ENCODE results near the gene DEFB121.
"Not testable (repeated sequence)": the region's sequence is repeated elsewhere in the genome, so short reads cannot be mapped to it uniquely, and the experiment has no call there.

DEFB121 gene

GRCh38 chr20:31430568-31431115 is 24.6 kb upstream of the DEFB121 start:
- Histone ChIP-seq H3K9me2 (replicated peaks; ENCODE audit: insufficient read depth, low read length) (no peaks in the 10 kb centered on the region), H3K4me3 (ENCODE audit: insufficient read depth, low read length, poor library complexity, severe bottlenecking) (no peak overlapping the region), H4K20me1 (ENCODE audit: low read depth, low read length) (no peaks in the 10 kb centered on the region), H3K27me3 (ENCODE audit: low read length) (no peaks in the 10 kb centered on the region; the same call in 1 of the 2 replicates), H2AFZ (ENCODE audit: low read depth, low read length, severe bottlenecking) (no peak overlapping the region), H3F3A (ENCODE audit: insufficient read depth) (no peaks in the 10 kb centered on the region), H3K27ac (ENCODE audit: low read depth, low read length) (no peak overlapping the region), H3K79me2 (ENCODE audit: insufficient read depth, low read length) (no peaks in the 10 kb centered on the region), H3K9me3 (ENCODE audit: insufficient read depth, low read length) (no peaks in the 10 kb centered on the region), H3K4me2 (ENCODE audit: low read depth, low read length, poor library complexity, severe bottlenecking) (no peak overlapping the region), H3K36me3 (ENCODE audit: low read length) (no peaks in the 10 kb centered on the region), H3K9ac (ENCODE audit: low read length) (no peak overlapping the region)
- TF ChIP-seq CTCF (IDR thresholded peaks at IDR 0.05; ENCODE audit: insufficient read depth, low read length, poor library complexity, severe bottlenecking) (no peak), EZH2phosphoT487 (conservative IDR thresholded peaks at IDR 0.05; ENCODE audit: low read length) (no peak)

GRCh38 chr20:31427576-31427975 is 21.6 kb upstream of the DEFB121 start:
- not testable (repeated sequence) for H3K9ac ChIP-seq (ENCODE audit: low read length); H3K27ac ChIP-seq (ENCODE audit: low read depth, low read length); H3F3A ChIP-seq (ENCODE audit: insufficient read depth); H3K9me2 ChIP-seq (replicated peaks; ENCODE audit: insufficient read depth, low read length); H3K4me2 ChIP-seq (ENCODE audit: low read depth, low read length, poor library complexity, severe bottlenecking); H3K4me3 ChIP-seq (ENCODE audit: insufficient read depth, low read length, poor library complexity, severe bottlenecking); H3K36me3 ChIP-seq (ENCODE audit: low read length); H3K79me2 ChIP-seq (ENCODE audit: insufficient read depth, low read length); H3K9me3 ChIP-seq (ENCODE audit: insufficient read depth, low read length); H4K20me1 ChIP-seq (ENCODE audit: low read depth, low read length); H2AFZ ChIP-seq (ENCODE audit: low read depth, low read length, severe bottlenecking); H3K27me3 ChIP-seq (ENCODE audit: low read length)

- not testable (repeated sequence) for H4K20me1 ChIP-seq (ENCODE audit: low read depth, low read length); H3K9me2 ChIP-seq (replicated peaks; ENCODE audit: insufficient read depth, low read length); H3K4me2 ChIP-seq (ENCODE audit: low read depth, low read length, poor library complexity, severe bottlenecking); H3K27ac ChIP-seq (ENCODE audit: low read depth, low read length); H3K27me3 ChIP-seq (ENCODE audit: low read length); H3K9me3 ChIP-seq (ENCODE audit: insufficient read depth, low read length); H3F3A ChIP-seq (ENCODE audit: insufficient read depth); H3K4me3 ChIP-seq (ENCODE audit: insufficient read depth, low read length, poor library complexity, severe bottlenecking); H3K9ac ChIP-seq (ENCODE audit: low read length); H3K36me3 ChIP-seq (ENCODE audit: low read length); H2AFZ ChIP-seq (ENCODE audit: low read depth, low read length, severe bottlenecking); H3K79me2 ChIP-seq (ENCODE audit: insufficient read depth, low read length)
Observed at GRCh38 chr20:31426891-31427551, 21.0 kb upstream of the DEFB121 start.

- H3K4me2 ChIP-seq (ENCODE audit: low read depth, low read length, poor library complexity, severe bottlenecking) = no peak overlapping the region
- H3K9ac ChIP-seq (ENCODE audit: low read length) = no peak overlapping the region
- no peaks in the 10 kb centered on the region for H3K79me2 ChIP-seq (ENCODE audit: insufficient read depth, low read length)
- H3F3A ChIP-seq (ENCODE audit: insufficient read depth) = no peaks in the 10 kb centered on the region
- H3K36me3 ChIP-seq (ENCODE audit: low read length) = no peaks in the 10 kb centered on the region
- H2AFZ ChIP-seq (ENCODE audit: low read depth, low read length, severe bottlenecking) = no peak overlapping the region
- H3K9me2 ChIP-seq (replicated peaks; ENCODE audit: insufficient read depth, low read length) = no peaks in the 10 kb centered on the region
- TF ChIP-seq EZH2phosphoT487 (conservative IDR thresholded peaks at IDR 0.05; ENCODE audit: low read length) = no peak
- TF ChIP-seq CTCF (IDR thresholded peaks at IDR 0.05; ENCODE audit: insufficient read depth, low read length, poor library complexity, severe bottlenecking) = no peak
- H3K27me3 ChIP-seq (ENCODE audit: low read length) = no peaks in the 10 kb centered on the region
- no peaks in the 10 kb centered on the region for H3K9me3 ChIP-seq (ENCODE audit: insufficient read depth, low read length)
- H3K27ac ChIP-seq (ENCODE audit: low read depth, low read length) = no peak overlapping the region
- H4K20me1 ChIP-seq (ENCODE audit: low read depth, low read length) = no peaks in the 10 kb centered on the region
- no peak overlapping the region for H3K4me3 ChIP-seq (ENCODE audit: insufficient read depth, low read length, poor library complexity, severe bottlenecking)
Observed at GRCh38 chr20:31425797-31426196, 19.8 kb upstream of the DEFB121 start.
